HL-60 (cell line): Measurements from ENCODE around the gene MOGAT1.
"Not testable (repeated sequence)": the region's sequence is repeated elsewhere in the genome, so short reads cannot be mapped to it uniquely, and the experiment has no call there.

ENCODE experiments used
- CTCF ChIP-seq: IDR thresholded peaks from one replicate; pipeline ENCODE4 v1.5.1; 2011; ENCODE audit warnings: low read length, control low read depth, inconsistent platforms; ENCODE audit not compliant: insufficient read depth
- GABPA ChIP-seq: IDR thresholded peaks from 2 replicates; pipeline ENCODE4 v1.6.1; 2012; ENCODE audit warnings: low read depth
- POLR2AphosphoS5 ChIP-seq: IDR thresholded peaks from 2 replicates; pipeline ENCODE4 v1.6.1; 2012; ENCODE audit warnings: low read depth
- REST ChIP-seq: IDR thresholded peaks from 2 replicates; pipeline ENCODE4 v1.6.1; 2012; ENCODE audit warnings: low read depth; ENCODE audit not compliant: insufficient replicate concordance
- SPI1 ChIP-seq: IDR thresholded peaks from 2 replicates; pipeline ENCODE4 v1.6.1; 2012; ENCODE audit warnings: low read depth, mild to moderate bottlenecking, borderline replicate concordance

GRCh38 chr2:222719787-222720186, 48.3 kb downstream of the MOGAT1 start:
- TF ChIP-seq REST, CTCF, POLR2AphosphoS5, SPI1, GABPA: not testable (repeated sequence)
